ENCODE data around the gene KCNC4. TPM values are rescaled to one million over a fixed set of nuclear protein-coding genes. Genes with fewer than 3 reads are reported as not detected.
A peak's percentile ranks its signal among the peaks of the same experiment; 100 is the strongest.

Gene KCNC4
- total RNA-seq, 2 experiments from 2014 or later: 5.6 to 17.8 TPM

- POLR2A ChIA-PET: interaction anchor here (0.6 kb wide), 1 partner anchor 172 kb away, joined by 3 read pairs; no protein-coding TSS in a partner anchor
- no peaks in the 10 kb centered on the region for H4K20me1 ChIP-seq (ENCODE audit: insufficient read depth, low read length)
- no peak for TF ChIP-seq EZH2phosphoT487 (IDR thresholded peaks at IDR 0.05; ENCODE audit: borderline replicate concordance, low read depth, low read length)
- TF ChIP-seq, protein P1, sequence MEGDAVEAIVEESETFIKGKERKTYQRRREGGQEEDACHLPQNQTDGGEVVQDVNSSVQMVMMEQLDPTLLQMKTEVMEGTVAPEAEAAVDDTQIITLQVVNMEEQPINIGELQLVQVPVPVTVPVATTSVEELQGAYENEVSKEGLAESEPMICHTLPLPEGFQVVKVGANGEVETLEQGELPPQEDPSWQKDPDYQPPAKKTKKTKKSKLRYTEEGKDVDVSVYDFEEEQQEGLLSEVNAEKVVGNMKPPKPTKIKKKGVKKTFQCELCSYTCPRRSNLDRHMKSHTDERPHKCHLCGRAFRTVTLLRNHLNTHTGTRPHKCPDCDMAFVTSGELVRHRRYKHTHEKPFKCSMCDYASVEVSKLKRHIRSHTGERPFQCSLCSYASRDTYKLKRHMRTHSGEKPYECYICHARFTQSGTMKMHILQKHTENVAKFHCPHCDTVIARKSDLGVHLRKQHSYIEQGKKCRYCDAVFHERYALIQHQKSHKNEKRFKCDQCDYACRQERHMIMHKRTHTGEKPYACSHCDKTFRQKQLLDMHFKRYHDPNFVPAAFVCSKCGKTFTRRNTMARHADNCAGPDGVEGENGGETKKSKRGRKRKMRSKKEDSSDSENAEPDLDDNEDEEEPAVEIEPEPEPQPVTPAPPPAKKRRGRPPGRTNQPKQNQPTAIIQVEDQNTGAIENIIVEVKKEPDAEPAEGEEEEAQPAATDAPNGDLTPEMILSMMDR (conservative IDR thresholded peaks at IDR 0.05; ENCODE audit: low read length): peak; percentile 94
- no peaks in the 10 kb centered on the region for H3K9me2 ChIP-seq (ENCODE audit: insufficient read depth, low read length)
- H3K4me3 ChIP-seq (ENCODE audit: low read depth, low read length, poor library complexity, severe bottlenecking): no peak overlapping the region
- no peak overlapping the region for H3K4me2 ChIP-seq (ENCODE audit: low read length)
- BruUV-seq (replicated peaks): no TSS peak
- no peak overlapping the region for H2AFZ ChIP-seq (ENCODE audit: low read length)
- H3K4me1 ChIP-seq (ENCODE audit: insufficient read depth, low read length, poor library complexity, severe bottlenecking): no peaks in the 10 kb centered on the region
- no peaks in the 10 kb centered on the region for H3K9me3 ChIP-seq (ENCODE audit: low read length)
- CTCF ChIA-PET (ENCODE audit: unreplicated experiment): interaction anchor here (0.5 to 1.1 kb wide), 2 partner anchors 106 to 115 kb away, joined by 3 read pairs; no protein-coding TSS in a partner anchor
- intact Hi-C loops (cut with micrococcal nuclease; ENCODE audit: unreplicated experiment): loop anchor here (2.0 kb wide), 1 partner anchor 300 kb away; no protein-coding TSS in a partner anchor
- no peaks in the 10 kb centered on the region for H3K36me3 ChIP-seq (ENCODE audit: insufficient read depth, low read length)
- H3K79me2 ChIP-seq (ENCODE audit: insufficient read depth, low read depth, low read length): no peaks in the 10 kb centered on the region
- peak; percentile 67 for DNase-seq (ENCODE audit: low spot score)
- no peak overlapping the region for H3K27ac ChIP-seq (ENCODE audit: low read depth, low read length, poor library complexity, severe bottlenecking)
Observed at GRCh38 chr1:110196917-110197765, 13.0 kb upstream of the KCNC4 start.

- intact Hi-C loops (cut with micrococcal nuclease; ENCODE audit: unreplicated experiment): loop anchor here (2.0 kb wide), 1 partner anchor 299 kb away; no protein-coding TSS in a partner anchor
- TF ChIP-seq, protein P1 (conservative IDR thresholded peaks at IDR 0.05; ENCODE audit: low read length): no peak
- no peak for TF ChIP-seq EZH2phosphoT487 (IDR thresholded peaks at IDR 0.05; ENCODE audit: borderline replicate concordance, low read depth, low read length)
- H3K4me2 ChIP-seq (ENCODE audit: low read length): no peak overlapping the region
- no peaks in the 10 kb centered on the region for H3K9me2 ChIP-seq (ENCODE audit: insufficient read depth, low read length)
- POLR2A ChIA-PET: interaction anchor here (0.6 kb wide), 1 partner anchor 173 kb away, joined by 3 read pairs; no protein-coding TSS in a partner anchor
- no peaks in the 10 kb centered on the region for H4K20me1 ChIP-seq (ENCODE audit: insufficient read depth, low read length)
- no peaks in the 10 kb centered on the region for H3K9me3 ChIP-seq (ENCODE audit: low read length)
- H3K4me1 ChIP-seq (ENCODE audit: insufficient read depth, low read length, poor library complexity, severe bottlenecking): peaks cover 2% of the 10 kb centered on the region
- no peaks in the 10 kb centered on the region for H3K79me2 ChIP-seq (ENCODE audit: insufficient read depth, low read depth, low read length)
- no peak overlapping the region for H3K27ac ChIP-seq (ENCODE audit: low read depth, low read length, poor library complexity, severe bottlenecking)
- no TSS peak for BruUV-seq (replicated peaks)
- no peak overlapping the region for H3K4me3 ChIP-seq (ENCODE audit: low read depth, low read length, poor library complexity, severe bottlenecking)
- CTCF ChIA-PET (ENCODE audit: unreplicated experiment): no interaction called here
- H2AFZ ChIP-seq (ENCODE audit: low read length): no peak overlapping the region
- no peaks in the 10 kb centered on the region for H3K36me3 ChIP-seq (ENCODE audit: insufficient read depth, low read length)
- no peak for DNase-seq (ENCODE audit: low spot score)
Observed at GRCh38 chr1:110197905-110198629, 12.0 kb upstream of the KCNC4 start.
